Mucosa of rectum (tissue), 2 donors: ENCODE measurements around the gene THAP3.
"Not testable (repeated sequence)": the region's sequence is repeated elsewhere in the genome, so short reads cannot be mapped to it uniquely, and the experiment has no call there.

Experiments
- H3K27ac ChIP-seq, 2 donors: one replicate each; pipeline ENCODE4 v1.7.0; 2013; ENCODE audit warnings: inconsistent platforms in 2 of 2, low read depth in 2 of 2, low read length in 2 of 2
- H3K27me3 ChIP-seq, 2 donors: one replicate each; pipeline ENCODE4 v1.7.0; 2013; ENCODE audit warnings: low read length in 2 of 2; ENCODE audit not compliant: control insufficient read depth in 2 of 2, insufficient read depth in 2 of 2
- H3K36me3 ChIP-seq, 2 donors: one replicate each; pipeline ENCODE4 v1.7.0; 2013; ENCODE audit warnings: low read length in 2 of 2; ENCODE audit not compliant: control insufficient read depth in 2 of 2, insufficient read depth in 2 of 2
- H3K4me1 ChIP-seq, 2 donors: one replicate each; pipeline ENCODE4 v1.7.0; 2013; ENCODE audit warnings: low read length in 2 of 2, mild to moderate bottlenecking in 1 of 2; ENCODE audit not compliant: control insufficient read depth in 2 of 2, insufficient read depth in 2 of 2
- H3K4me3 ChIP-seq, 2 donors: one replicate each; pipeline ENCODE4 v1.7.0; 2013; ENCODE audit warnings: low read length in 2 of 2
- H3K9ac ChIP-seq, 2 donors: one replicate each; pipeline ENCODE4 v1.7.0; 2013; ENCODE audit warnings: low read length in 2 of 2, low read depth in 1 of 2, mild to moderate bottlenecking in 1 of 2
- H3K9me3 ChIP-seq, 2 donors: one replicate each; pipeline ENCODE4 v1.7.0; 2013; ENCODE audit warnings: low read length in 2 of 2; ENCODE audit not compliant: control insufficient read depth in 2 of 2
- donor health status: healthy.
- donor health status: Normal muscosa, but diverticular disease.

THAP3 gene

DNA sequence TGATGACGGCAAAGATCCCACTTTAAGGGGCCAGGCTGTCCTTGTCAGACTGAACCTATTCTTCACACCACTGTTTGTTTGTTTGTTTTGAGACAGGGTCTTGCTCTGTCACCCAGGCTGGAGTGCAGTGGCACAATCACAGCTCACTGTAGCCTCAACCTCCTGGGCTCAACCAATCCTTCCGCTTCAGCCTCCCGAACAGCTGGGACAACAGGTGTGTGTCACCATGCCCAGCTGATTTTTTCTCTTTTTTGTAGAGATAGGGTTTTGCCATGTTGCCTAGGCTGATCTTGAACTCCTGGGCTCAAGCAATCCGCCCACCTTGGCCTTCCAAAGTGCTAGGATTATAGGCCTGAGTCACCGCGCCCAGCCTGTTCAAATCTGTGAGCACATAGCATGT is 12.1 kb downstream of the THAP3 start:
- not testable (repeated sequence) for H3K4me3 ChIP-seq, H3K27ac ChIP-seq, H3K9ac ChIP-seq, H3K4me1 ChIP-seq, H3K9me3 ChIP-seq, H3K27me3 ChIP-seq
- H3K36me3 ChIP-seq = peaks cover 66 to 74% of the 10 kb centered on the region in 2 donors

DNA sequence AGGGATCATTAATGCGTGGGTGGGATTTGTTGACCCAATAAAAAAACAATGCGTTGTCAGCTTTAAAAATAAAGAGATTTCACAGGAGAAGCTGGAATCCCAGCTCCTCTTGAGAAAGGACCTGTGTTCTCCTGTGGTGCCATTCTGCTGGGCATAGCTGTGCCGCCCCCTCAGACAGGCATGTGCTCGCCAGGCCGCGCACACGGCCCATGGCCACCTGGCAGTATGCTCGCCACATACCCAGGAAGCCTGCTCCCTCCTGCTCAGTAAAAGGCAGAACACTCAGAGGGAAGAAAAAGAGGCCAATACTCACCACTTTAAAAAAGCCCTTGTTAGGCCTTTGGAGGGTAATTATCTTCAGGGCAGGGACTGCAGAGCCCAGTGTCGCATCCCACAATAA is 13.1 kb downstream of the THAP3 start:
- Histone ChIP-seq H3K4me3 (no peak overlapping the region), H3K27ac (no peak overlapping the region), H3K27me3 (no peaks in the 10 kb centered on the region), H3K4me1 (no peaks in the 10 kb centered on the region), H3K9me3 (no peaks in the 10 kb centered on the region), H3K36me3 (peaks cover 68 to 74% of the 10 kb centered on the region in 2 donors), H3K9ac (no peak overlapping the region)

DNA sequence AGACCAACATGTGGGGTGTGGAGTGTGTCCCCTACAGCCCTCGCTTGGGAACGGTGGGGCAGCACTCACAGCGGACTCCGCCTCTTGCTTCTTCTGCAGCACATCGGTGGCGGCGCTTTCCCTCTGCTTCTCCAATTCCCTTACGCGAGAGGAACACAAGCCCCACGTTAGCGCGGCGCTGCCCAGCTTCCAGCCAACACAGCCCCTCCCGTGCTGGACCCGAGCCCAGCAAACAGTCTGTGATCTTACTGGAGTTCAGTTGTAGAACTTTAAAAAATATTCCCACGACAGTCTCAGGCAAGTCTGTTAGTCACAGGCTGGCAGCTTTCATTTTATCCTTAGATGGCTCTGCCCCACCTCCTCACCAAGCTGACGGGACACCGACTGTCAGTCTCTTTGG is 13.6 kb downstream of the THAP3 start:
- no peak overlapping the region for H3K9ac ChIP-seq
- no peaks in the 10 kb centered on the region for H3K4me1 ChIP-seq
- H3K9me3 ChIP-seq = no peaks in the 10 kb centered on the region
- no peak overlapping the region for H3K27ac ChIP-seq
- H3K36me3 ChIP-seq = peaks cover 68 to 72% of the 10 kb centered on the region in 2 donors
- no peak overlapping the region for H3K4me3 ChIP-seq
- no peaks in the 10 kb centered on the region for H3K27me3 ChIP-seq

- not testable (repeated sequence) for H3K27ac ChIP-seq, H3K9me3 ChIP-seq, H3K9ac ChIP-seq, H3K4me3 ChIP-seq, H3K27me3 ChIP-seq, H3K4me1 ChIP-seq
- peaks cover 66 to 70% of the 10 kb centered on the region in 2 donors for H3K36me3 ChIP-seq
Observed at GRCh38 chr1:6640867-6641266, 16.2 kb downstream of the THAP3 start.

DNA sequence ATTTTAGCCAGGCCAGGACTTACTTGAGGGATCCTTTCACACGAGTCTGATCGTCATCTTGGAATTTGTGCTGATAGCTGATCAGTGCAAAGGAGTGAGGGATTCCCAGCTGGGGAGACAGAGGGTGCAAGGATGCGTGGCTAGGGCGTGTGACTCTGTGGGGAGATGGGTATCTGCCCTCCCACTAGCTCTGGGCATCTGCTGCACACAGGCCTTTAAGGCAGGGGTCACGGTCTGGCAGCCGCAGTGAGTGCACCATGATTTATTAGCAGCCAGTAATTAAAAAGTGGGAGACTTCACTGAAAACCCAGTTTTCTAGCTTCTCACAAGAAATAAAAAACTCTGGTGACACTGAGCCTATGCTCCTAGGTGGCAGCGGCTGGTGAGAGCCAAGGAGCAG is 20.4 kb downstream of the THAP3 start:
- Histone ChIP-seq H3K36me3 (peaks cover 33 to 37% of the 10 kb centered on the region in 2 donors), H3K27ac (no peak overlapping the region), H3K4me1 (no peaks in the 10 kb centered on the region), H3K27me3 (no peaks in the 10 kb centered on the region), H3K9me3 (no peaks in the 10 kb centered on the region), H3K9ac (no peak overlapping the region), H3K4me3 (no peak overlapping the region)

DNA sequence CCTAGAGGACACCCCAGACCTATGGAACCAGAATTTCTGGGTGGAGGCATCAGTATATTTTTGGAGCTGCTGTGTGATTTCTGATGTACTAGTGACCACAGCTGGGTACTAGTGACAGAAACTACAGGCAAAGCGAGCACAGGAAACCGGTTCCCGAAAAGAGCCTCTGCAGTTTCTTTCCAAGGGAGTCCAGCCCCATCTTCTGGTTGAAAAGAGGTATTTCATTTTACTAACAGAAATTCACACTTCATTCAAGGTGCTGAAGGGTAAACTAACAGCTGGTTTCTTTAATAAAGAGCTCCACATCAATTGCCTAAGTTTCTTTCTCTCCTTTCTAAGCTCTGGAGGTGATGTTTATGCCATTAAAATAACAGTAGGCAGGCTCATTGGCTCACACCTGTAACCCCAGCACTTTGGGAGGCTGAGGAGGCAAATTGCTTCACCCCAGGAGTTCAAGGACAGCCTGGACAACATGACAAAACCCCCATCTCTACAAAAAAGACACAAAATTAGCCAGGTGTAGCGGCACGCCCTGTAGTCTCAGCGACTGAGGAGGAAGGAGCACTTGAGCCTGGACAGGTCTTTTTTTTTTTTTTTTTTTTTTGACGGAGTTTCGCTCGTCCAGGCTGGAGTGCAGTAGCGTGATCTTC is 22.0 kb downstream of the THAP3 start:
- Histone ChIP-seq H3K27ac (no peak overlapping the region), H3K9ac (no peak overlapping the region), H3K9me3 (no peaks in the 10 kb centered on the region), H3K36me3 (peaks cover 39 to 41% of the 10 kb centered on the region in 2 donors), H3K4me3 (no peak overlapping the region), H3K27me3 (no peaks in the 10 kb centered on the region), H3K4me1 (no peaks in the 10 kb centered on the region)

DNA sequence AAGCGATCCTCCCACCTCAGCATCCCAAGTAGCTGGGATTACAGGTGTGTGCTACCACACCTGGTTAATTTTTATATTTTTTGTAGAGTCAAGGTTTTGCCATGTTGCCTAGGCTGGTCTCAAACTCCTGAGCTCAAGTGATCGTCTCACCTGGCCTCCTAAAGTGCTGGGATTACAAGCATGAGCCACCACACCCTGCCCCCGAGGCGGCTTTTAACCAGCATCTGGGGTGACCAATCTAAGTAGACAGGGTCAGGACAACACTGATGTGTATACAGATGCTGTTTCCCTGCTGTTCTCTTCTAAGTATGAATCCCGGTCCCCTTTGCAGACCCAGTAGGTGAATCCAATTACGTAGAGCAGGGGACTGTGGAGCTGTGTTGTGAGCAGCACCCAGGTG is 23.9 kb downstream of the THAP3 start:
- Histone ChIP-seq H3K36me3 (peaks cover 42% of the 10 kb centered on the region in 2 donors), H3K9ac (no peak overlapping the region), H3K27me3 (no peaks in the 10 kb centered on the region), H3K4me3 (no peak overlapping the region), H3K4me1 (no peaks in the 10 kb centered on the region), H3K9me3 (no peaks in the 10 kb centered on the region), H3K27ac (no peak overlapping the region)

DNA sequence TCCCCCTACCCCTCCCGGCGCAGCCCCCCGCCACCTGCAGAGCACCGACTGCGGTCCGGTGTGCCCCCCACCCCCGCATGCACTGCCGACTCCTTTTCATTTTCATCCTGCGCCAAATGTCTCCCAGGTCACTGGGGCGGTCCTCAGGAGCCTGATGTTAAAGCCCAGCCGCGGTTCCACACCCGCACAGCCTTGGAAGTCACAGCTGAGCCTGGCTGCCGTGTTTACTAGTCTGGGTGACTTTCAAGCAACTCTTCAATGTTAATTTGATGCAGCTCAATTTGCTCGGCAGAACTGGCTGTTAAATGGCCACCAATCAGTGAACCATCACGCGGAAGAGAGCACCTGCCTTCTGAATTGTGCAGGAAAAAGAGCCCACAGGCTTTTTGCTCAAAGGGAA is 27.2 kb downstream of the THAP3 start:
- no peaks in the 10 kb centered on the region for H3K4me1 ChIP-seq
- peaks cover 31 to 36% of the 10 kb centered on the region in 2 donors for H3K36me3 ChIP-seq
- H3K27ac ChIP-seq = no peak overlapping the region
- H3K4me3 ChIP-seq = no peak overlapping the region
- no peaks in the 10 kb centered on the region for H3K27me3 ChIP-seq
- no peaks in the 10 kb centered on the region for H3K9me3 ChIP-seq
- H3K9ac ChIP-seq = no peak overlapping the region

GRCh38 chr1:6652986-6653385 is 28.3 kb downstream of the THAP3 start:
- H3K27me3 ChIP-seq = no peaks in the 10 kb centered on the region
- no peak overlapping the region for H3K4me3 ChIP-seq
- H3K4me1 ChIP-seq = peaks cover 0 to 2% of the 10 kb centered on the region in 2 donors
- H3K27ac ChIP-seq = no peak overlapping the region
- H3K9ac ChIP-seq = no peak overlapping the region
- no peaks in the 10 kb centered on the region for H3K9me3 ChIP-seq
- peaks cover 31 to 40% of the 10 kb centered on the region in 2 donors for H3K36me3 ChIP-seq

- no peaks in the 10 kb centered on the region for H3K27me3 ChIP-seq
- H3K36me3 ChIP-seq = peaks cover 31 to 40% of the 10 kb centered on the region in 2 donors
- H3K9me3 ChIP-seq = no peaks in the 10 kb centered on the region
- no peak overlapping the region for H3K9ac ChIP-seq
- H3K4me1 ChIP-seq = peaks cover 0 to 5% of the 10 kb centered on the region in 2 donors
- no peak overlapping the region for H3K27ac ChIP-seq
- H3K4me3 ChIP-seq = no peak overlapping the region
Observed at GRCh38 chr1:6653436-6654290, 29.0 kb downstream of the THAP3 start.
